BE2C (cell line): ENCODE measurements around the gene CWC22.

Experiments
- DNase-seq: peaks from one replicate; pipeline ENCODE4 v3.0.0-alpha.2; 2020
- H3K27me3 ChIP-seq: fragments of 250-450 bp; sonication (Bioruptor Pico); 2 replicates; pipeline ENCODE4 v1.5.1; 2020; ENCODE audit warnings: mild to moderate bottlenecking
- H3K36me3 ChIP-seq: fragments of 250-450 bp; sonication (Bioruptor Pico); 2 replicates; pipeline ENCODE4 v1.5.1; 2020; ENCODE audit warnings: mild to moderate bottlenecking
- H3K4me1 ChIP-seq: fragments of 250-450 bp; sonication (Bioruptor Pico); 2 replicates; pipeline ENCODE4 v1.5.1; 2020
- H3K4me3 ChIP-seq: 2 replicates; pipeline ENCODE4 v1.5.1; 2011; ENCODE audit warnings: low read depth, low read length
- H3K9me3 ChIP-seq: fragments of 250-450 bp; sonication (Bioruptor Pico); 2 replicates; pipeline ENCODE4 v1.5.1; 2020
- TF ChIP-seq, protein P1 (sequence below): IDR thresholded peaks from 2 replicates; pipeline ENCODE4 v1.5.1; 2012; ENCODE audit warnings: mild to moderate bottlenecking, low read depth, low read length

Gene CWC22

DNA sequence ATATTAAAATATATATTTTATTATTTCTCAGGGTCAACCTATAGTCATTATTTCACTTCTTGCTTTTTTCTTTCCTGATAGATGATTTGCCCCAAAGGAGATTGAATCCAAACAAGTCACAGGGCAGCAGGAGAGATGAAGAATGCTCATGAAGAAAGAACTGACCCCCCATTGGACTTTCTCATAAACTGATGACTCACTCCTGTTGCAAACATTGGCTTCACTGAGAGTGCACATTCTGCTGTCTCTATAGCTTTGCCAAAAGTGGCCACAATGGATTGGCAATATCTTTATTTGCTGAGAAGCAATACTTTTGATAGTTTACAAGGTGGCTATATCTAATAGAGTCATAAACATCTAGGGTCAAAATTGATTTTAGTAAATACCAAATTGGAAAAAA, 89.8 kb downstream of the CWC22 start:
- H3K4me1 ChIP-seq = no peaks in the 10 kb centered on the region
- H3K27me3 ChIP-seq = no peaks in the 10 kb centered on the region
- no peak overlapping the region for H3K4me3 ChIP-seq
- no peak for DNase-seq
- no peaks in the 10 kb centered on the region for H3K36me3 ChIP-seq
- TF ChIP-seq, protein P1, sequence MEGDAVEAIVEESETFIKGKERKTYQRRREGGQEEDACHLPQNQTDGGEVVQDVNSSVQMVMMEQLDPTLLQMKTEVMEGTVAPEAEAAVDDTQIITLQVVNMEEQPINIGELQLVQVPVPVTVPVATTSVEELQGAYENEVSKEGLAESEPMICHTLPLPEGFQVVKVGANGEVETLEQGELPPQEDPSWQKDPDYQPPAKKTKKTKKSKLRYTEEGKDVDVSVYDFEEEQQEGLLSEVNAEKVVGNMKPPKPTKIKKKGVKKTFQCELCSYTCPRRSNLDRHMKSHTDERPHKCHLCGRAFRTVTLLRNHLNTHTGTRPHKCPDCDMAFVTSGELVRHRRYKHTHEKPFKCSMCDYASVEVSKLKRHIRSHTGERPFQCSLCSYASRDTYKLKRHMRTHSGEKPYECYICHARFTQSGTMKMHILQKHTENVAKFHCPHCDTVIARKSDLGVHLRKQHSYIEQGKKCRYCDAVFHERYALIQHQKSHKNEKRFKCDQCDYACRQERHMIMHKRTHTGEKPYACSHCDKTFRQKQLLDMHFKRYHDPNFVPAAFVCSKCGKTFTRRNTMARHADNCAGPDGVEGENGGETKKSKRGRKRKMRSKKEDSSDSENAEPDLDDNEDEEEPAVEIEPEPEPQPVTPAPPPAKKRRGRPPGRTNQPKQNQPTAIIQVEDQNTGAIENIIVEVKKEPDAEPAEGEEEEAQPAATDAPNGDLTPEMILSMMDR = no peak
- no peaks in the 10 kb centered on the region for H3K9me3 ChIP-seq

DNA sequence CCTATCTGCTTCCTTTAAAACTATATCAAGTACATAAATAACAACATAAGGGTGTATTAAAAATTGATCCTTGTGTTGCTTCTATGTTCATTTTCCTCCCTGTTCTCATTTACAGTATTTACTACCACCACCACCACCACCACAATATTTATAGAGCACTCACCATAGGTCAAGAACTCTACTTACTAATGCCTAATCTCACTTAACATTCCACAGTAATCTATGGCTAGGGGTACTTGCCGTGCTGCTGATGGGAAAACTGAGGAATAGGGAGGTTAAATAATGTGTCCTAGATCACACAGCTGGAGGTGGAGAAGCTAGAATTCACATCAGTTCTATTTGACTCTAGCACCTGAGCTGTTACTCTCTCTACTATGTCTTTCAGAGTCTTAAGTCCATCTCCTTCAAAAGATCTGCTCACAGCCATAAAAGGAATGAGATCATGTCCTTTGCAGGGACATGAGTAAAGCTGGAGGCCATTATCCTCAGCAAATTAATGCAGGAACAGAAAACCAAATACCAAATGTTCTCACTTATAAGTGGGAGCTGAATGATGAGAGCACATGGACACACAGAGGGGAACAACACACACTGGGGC, 91.6 kb downstream of the CWC22 start:
- Histone ChIP-seq H3K4me1 (no peaks in the 10 kb centered on the region), H3K4me3 (no peak overlapping the region), H3K9me3 (no peaks in the 10 kb centered on the region), H3K36me3 (no peaks in the 10 kb centered on the region), H3K27me3 (no peaks in the 10 kb centered on the region)
- TF ChIP-seq, protein P1 = no peak
- DNase-seq = no peak

DNA sequence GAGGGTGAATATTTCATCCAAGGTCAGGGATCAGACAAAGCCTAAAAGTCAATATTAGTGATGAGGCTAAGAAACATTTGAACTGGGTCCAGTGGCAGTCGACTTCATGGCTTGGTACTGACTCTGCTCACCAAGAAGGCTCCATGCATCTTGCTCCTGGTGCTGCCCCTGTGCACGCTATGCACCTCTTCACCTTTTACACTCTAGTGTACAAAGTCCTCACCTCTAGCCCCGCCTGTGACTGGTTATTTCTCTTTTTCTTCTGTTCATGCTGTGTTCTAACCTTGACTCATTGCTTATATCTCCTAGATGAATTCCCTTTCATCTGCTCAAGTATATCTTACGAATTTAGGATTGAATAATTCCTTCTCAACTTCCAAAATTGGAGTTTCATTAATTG, 93.3 kb downstream of the CWC22 start:
- H3K27me3 ChIP-seq = no peaks in the 10 kb centered on the region
- TF ChIP-seq, protein P1 = no peak
- no peaks in the 10 kb centered on the region for H3K4me1 ChIP-seq

DNA sequence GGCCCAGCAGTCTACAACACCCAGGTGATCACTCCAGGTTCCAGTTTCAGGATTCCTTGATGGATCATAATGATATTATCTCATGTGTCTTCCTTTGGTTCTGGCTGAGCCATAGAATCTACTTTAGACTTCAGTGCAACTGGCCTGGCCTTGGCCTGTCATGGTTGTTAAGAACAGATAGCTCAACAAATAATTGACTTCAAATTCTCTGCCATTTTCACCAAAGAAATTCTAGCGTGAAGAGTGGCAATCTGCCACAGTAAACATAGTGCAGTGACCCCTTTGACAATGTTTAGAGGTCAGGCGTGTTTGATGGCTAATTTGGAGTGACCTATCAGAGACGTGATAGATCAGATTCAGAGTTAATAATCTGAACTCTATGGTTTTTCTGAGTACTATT, 95.5 kb downstream of the CWC22 start:
- TF ChIP-seq, protein P1 = no peak
- Histone ChIP-seq H3K4me3 (no peak overlapping the region), H3K27me3 (no peaks in the 10 kb centered on the region), H3K36me3 (no peaks in the 10 kb centered on the region), H3K9me3 (no peaks in the 10 kb centered on the region), H3K4me1 (no peaks in the 10 kb centered on the region)
- DNase-seq = no peak

More for the DNA sequence above, 93.3 kb downstream of the CWC22 start:
- no peak overlapping the region for H3K4me3 ChIP-seq
- H3K36me3 ChIP-seq = no peaks in the 10 kb centered on the region
- H3K9me3 ChIP-seq = no peaks in the 10 kb centered on the region
- no peak for DNase-seq

DNA sequence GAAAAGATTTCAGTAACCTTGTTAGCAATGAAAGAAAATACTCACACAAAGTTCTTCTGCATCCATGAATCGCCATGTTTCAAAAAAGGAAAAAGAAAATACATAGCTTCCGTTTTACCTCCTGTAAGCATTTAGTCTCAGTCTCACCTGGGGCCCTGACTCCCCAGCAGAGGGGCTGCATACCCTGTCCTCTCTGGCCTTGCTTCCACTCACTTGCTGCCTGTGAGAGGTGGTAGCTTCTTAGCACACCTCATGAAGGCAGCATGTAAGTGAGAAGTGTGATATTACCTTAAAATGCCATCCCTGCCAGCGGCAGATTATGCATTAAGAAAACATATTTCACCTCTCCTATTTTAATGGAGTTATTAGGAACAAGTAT, 96.4 kb downstream of the CWC22 start:
- Histone ChIP-seq H3K4me3 (no peak overlapping the region), H3K4me1 (no peaks in the 10 kb centered on the region), H3K36me3 (no peaks in the 10 kb centered on the region), H3K27me3 (no peaks in the 10 kb centered on the region), H3K9me3 (no peaks in the 10 kb centered on the region)
- TF ChIP-seq, protein P1 = no peak
- no peak for DNase-seq

DNA sequence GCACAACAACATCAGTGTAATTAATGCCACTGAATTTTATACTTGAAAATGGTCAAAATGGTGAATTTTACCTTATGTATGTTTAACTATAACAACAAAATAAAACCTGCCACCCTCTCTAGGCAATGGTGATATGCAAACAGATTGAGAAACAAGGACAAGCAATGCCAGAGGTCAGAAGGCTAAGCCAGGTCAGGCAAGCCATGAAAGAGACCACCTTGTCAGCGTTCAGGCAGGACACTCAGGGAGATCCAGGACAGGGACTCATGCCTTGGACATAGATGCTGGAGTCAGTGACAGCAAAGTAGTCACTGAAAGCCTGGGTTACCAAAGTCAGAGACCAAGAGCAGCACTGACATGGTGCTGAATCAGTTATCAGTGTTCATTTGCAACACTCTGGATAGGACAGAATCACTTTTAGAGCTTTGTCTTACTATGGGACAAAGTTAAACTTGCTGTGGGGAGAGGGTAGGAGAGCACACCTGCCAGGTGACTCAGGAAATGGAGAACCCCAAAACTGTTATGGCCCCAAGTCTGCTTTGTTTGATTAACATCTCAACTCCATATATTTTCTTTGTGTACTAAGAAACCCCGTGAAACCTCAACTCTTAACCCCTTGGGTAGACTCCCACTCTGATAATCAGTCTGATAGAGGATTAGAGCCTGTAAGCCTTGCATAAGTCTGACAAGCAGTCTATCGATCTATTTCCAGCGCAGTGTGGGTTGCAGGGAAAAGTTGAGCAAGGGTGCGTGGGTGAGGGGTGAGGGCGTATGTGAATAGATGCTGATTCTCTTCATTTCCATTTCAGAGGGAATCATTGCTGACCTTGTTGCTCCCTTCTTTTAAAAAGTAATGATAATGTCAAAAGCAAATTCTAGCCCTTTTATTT, 97.0 kb downstream of the CWC22 start:
- no peak overlapping the region for H3K4me3 ChIP-seq
- no peaks in the 10 kb centered on the region for H3K36me3 ChIP-seq
- H3K9me3 ChIP-seq = no peaks in the 10 kb centered on the region
- TF ChIP-seq, protein P1 = no peak
- H3K27me3 ChIP-seq = no peaks in the 10 kb centered on the region
- no peak for DNase-seq
- H3K4me1 ChIP-seq = no peaks in the 10 kb centered on the region
